Omental fat pad (tissue), 4 donors: Measurements from ENCODE around the gene PRDM7. TPM values are rescaled to one million over a fixed set of nuclear protein-coding genes. Genes with fewer than 3 reads are reported as not detected.
A peak's percentile ranks its signal among the peaks of the same experiment; 100 is the strongest.

Source experiments
- ATAC-seq: fragments of 150-250 bp; one replicate; pipeline ENCODE4 v1.9.1; 2016; ENCODE audit warnings: mild to moderate bottlenecking, moderate library complexity; ENCODE audit not compliant: low FRiP score
- DNase-seq: peaks from one replicate; pipeline ENCODE4 v3.0.0-alpha.2; 2019; ENCODE audit warnings: low spot score
- total RNA-seq, 4 donors: library from RNA; depleted of rRNA; stranded (reverse); fragments of >200 nt; gene quantifications; one replicate each; pipeline ENCODE4 v1.1.0, GENCODE V29; 2016
- TF ChIP-seq, protein P1 (sequence below), 3 donors: fragments of 450-650 bp; IDR thresholded peaks; one replicate each; pipeline ENCODE4 v1.5.1; 2016 to 2017; ENCODE audit warnings: antibody characterized with exemption in 3 of 3, mild to moderate bottlenecking in 3 of 3, moderate library complexity in 2 of 3

Gene PRDM7
- total RNA-seq, 4 donors from 2014 or later: not detected

DNA sequence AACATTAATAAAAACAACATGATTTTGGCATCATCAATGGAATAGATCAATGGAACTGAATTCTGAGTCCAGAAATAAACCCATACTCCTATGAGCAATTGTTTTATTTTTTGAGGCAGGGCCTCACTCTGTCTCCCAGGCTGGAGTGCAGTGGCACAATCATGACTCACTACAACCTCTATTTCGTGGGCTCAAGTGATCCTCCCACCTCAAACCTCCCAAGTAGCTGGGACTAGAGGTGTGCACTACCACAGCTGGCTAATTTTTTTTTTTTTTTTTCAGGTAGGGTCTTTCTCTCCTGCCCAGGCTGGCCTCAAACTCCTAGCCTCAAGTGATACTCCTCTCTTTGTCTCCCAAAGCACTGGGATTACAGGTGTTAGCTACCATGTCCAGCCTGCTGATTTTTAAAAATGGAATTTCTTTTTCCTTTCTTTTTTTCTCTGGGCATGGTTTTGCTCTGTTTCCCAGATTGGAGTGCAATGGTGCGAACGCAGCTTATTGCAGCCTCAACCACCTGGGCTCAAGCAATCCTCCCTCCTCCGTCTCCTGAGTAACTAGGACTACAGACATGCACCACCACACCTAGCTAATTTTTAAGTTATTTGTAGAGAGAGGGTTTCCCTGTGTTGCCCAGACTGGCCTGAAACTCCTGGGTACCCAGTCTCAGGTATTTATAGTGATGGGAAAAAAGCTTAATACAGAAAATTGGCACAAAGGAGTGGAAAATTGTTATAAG is 7.3 kb upstream of the PRDM7 start:
- DNase-seq (no peak), ATAC-seq (no peak)
- TF ChIP-seq, protein P1, sequence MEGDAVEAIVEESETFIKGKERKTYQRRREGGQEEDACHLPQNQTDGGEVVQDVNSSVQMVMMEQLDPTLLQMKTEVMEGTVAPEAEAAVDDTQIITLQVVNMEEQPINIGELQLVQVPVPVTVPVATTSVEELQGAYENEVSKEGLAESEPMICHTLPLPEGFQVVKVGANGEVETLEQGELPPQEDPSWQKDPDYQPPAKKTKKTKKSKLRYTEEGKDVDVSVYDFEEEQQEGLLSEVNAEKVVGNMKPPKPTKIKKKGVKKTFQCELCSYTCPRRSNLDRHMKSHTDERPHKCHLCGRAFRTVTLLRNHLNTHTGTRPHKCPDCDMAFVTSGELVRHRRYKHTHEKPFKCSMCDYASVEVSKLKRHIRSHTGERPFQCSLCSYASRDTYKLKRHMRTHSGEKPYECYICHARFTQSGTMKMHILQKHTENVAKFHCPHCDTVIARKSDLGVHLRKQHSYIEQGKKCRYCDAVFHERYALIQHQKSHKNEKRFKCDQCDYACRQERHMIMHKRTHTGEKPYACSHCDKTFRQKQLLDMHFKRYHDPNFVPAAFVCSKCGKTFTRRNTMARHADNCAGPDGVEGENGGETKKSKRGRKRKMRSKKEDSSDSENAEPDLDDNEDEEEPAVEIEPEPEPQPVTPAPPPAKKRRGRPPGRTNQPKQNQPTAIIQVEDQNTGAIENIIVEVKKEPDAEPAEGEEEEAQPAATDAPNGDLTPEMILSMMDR (IDR thresholded peaks at IDR 0.05): no peak

DNA sequence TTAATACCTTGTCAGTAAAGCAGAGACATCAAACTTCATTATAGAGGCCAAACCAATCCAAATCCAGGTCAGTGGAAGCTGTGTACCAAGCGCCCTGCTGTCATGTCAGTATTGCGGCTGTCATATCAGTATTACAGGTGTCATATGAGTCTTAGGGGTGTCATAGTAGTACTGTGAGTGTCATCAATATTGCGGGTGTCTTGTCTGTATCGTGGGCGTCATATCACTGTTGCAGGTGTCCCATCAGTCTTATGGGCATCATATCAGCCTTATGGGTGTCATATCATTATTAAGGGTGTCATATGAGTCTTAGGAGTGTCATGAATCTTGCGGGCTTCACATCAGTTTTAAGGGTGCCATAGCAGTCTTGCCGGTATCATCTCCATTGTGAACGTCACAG is 6.0 kb upstream of the PRDM7 start:
- DNase-seq: no peak
- TF ChIP-seq, protein P1 (IDR thresholded peaks at IDR 0.05): no peak
- ATAC-seq: no peak

DNA sequence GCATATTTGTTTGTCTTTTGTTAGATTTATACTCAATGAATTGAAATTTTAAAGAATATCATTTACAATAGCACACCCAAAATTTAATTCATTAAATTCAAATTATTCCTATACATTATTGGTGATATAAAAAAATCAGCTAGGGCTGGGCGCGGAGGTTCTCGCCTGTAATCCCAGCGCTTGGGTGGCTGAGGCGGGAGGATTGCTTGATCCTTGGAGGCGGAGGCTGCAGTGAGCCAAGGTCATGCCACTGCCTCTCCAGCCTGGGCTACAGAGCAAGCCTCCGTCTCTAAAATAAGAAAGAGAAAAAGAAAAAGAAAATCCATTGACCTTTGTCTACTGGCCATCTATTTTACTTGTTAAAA is 4.5 kb upstream of the PRDM7 start:
- ATAC-seq: no peak
- DNase-seq: no peak
- TF ChIP-seq, protein P1 (IDR thresholded peaks at IDR 0.05): no peak

DNA sequence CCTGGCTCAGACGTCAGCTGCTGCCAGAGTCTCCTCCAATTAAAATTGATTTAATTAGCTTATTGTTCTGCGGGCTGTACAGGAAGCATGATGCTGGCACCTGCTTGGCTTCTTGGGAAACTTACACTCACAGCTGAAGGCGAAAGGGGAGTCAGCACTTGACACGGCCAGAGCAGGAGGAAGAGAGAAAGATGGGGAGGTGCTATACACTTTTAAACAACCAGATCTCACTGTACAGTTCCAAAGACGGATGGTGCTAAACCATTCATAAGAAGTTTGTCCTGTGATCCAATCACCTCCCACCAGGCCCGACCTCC is 1.4 kb upstream of the PRDM7 start:
- no peak for DNase-seq
- ATAC-seq: no peak

DNA sequence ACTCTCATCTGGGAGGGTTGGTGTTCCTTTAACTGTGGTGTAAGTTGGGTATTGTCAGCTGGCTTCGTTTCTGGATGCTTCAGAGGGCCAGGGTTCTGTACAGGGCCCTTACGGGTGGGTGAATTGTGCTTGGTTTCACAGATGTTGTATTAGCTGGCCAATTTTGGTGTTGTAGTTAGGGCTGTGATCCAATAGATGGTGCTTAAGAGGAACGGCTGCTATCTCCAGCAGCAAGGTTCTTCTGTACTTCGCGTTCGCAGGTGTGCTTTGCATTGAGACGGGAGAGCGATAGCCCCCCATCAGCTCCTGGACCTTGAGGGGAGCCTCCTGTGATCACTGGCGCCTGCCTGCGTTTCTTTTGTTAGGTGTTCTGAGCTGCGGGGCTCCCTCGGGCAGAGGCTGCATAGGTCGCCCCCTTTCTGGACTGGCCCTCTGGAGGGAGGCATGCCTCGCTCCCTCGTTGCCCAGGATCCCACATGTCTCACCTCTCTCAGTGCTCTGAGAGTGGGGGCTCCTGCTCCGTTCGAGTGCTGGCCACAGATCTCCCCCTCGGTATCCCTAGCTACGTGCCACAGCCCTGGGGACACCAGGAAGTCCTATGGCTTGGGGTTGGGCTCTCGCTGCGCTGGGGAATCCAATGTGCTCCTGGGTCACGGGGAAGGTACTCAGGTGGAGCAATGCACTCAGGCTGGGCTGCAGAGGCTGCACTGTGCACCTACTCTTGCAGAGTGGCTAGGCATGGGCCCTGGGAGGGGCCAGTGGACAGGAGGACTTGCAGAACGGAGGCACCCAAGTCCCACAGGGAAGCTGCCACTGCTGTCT is 837 bp upstream of the PRDM7 start:
- DNase-seq (no peak), ATAC-seq (peak; percentile 9)
- TF ChIP-seq, protein P1 (IDR thresholded peaks at IDR 0.05): no peak

More for the DNA sequence above, 1.4 kb upstream of the PRDM7 start:
- TF ChIP-seq, protein P1 (IDR thresholded peaks at IDR 0.05): no peak

DNA sequence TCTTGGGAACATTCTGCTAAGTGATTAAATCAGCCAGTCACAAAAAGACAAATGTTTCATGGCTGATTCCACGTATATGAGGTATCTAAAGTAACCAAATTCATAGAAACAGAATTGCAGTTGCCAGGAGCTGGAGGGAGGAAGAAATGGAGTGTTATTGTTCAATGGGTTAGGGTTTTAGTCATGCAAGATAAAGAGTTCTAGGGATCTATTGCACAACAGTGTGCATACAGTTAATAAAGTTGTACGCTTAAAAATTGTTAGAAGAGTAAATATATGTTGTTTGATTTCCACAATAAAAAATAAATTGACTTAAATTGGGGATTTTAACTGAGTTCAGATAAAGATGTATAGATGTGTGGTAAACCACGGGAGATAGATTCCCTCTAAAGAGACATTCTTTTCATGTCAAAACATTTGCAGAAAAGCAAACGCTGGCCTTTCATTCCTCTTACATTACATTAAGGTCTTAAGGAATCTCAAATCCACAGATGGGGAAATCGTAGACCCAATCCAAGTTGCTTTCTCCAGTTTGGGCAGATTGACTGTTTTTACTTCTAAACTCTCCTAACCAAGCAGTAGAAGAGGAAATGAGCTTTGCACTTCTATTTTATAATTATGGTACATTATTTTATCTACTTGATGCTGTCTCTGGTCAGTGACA is 4.6 kb downstream of the PRDM7 start:
- ATAC-seq: no peak
- no peak for DNase-seq
- TF ChIP-seq, protein P1 (IDR thresholded peaks at IDR 0.05): no peak
